ENCODE measurements around the gene CAMK4.
"Not testable (repeated sequence)": the region's sequence is repeated elsewhere in the genome, so short reads cannot be mapped to it uniquely, and the experiment has no call there.

Gene CAMK4

DNA sequence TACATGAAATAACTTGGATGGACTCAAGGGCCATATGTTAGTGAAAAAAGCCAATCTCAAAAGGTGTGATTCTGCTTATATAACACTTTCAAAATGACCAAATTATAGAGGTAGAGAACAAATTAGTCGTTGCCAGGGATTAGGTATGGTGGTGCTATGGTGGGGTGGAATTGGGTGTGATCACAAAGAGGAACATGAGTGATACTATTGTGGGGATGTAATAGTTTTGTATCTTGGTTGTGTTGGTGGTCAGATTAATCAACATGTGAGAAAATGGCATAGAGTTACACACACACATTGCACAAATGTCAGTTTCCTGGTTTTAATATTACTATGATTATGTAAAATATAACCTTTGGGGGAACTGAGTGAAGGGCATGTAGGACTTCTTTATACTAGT is 31.9 kb downstream of the CAMK4 start:
- DNase-seq (ENCODE audit: low read depth, low spot score) = no peak

DNA sequence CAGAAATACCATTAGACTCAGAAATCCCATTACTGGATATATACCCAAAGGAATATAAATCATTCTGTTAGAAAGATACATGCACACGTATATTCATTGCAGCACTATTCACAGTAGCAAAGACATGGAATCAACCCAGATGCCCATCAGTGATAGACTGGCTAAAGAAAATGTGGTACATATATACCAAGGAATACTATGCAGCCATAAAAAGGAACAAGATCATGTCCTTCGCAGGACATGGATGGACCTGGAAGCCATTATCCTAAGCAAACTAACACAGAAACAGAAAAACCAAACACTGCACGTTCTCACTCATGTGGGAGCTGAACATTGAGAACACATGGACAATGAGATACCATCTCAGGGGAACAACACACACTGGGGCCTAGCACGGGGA is 33.4 kb downstream of the CAMK4 start:
- not testable (repeated sequence) for DNase-seq (ENCODE audit: low read depth, low spot score)

DNA sequence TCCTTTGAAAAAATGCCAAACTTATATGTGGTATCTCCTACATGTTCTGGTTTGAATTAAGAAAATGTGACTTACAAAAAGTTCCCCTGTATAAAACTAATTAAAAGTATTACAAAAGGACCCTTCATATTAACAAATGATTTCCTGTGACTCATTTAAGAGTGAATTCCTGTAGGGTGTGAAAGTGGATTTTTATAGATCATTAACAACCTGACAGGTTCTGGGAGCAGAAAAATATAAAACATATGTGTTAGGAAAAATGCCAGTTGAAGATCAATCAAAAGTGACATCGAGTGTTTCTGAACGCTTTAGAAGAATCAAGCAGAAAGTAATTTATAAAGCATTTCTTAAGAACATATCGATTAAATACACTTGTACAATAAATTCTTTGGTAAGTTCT is 35.5 kb downstream of the CAMK4 start:
- no peak for DNase-seq (ENCODE audit: low read depth, low spot score)

DNA sequence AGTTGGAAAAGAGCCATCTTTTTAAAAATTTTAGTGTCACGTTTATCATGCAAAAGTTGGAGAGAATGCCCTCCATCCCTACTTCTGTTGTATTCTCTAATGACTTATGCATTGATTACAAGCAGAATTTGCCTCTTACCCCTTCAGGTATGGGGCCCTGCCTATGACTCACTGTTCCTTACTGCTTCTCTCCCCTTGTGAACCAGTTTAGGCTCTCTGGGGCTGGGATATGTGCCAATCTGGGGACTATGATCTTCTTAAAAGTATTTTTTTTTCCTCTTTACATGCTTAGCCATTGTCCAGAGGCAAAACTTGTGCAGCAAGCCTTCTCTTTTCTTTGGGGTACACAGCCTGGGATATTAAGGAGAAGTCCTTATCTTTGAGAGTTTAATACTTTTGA is 37.4 kb downstream of the CAMK4 start:
- DNase-seq (ENCODE audit: low read depth, low spot score) = no peak

DNA sequence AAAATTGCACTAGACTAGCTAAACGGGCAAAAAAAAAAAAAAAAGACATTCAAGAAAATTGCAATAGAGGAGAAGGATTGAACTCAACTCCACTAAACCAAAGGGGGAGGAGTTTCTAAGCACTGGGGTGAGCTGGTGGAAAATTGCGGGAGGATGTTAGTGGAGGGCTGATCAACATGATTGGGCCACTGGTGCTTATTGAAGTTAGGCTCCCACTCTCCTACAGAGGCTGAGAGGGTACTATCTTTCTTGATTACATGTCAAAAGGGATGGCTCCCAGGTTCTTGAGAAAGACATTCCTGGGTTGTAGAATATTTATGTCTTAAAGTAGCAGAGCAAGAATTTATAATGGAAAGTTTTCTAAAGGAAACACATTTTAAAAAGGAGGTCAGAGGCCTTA is 38.0 kb downstream of the CAMK4 start:
- peak; percentile 40 for DNase-seq (ENCODE audit: low read depth, low spot score)

DNA sequence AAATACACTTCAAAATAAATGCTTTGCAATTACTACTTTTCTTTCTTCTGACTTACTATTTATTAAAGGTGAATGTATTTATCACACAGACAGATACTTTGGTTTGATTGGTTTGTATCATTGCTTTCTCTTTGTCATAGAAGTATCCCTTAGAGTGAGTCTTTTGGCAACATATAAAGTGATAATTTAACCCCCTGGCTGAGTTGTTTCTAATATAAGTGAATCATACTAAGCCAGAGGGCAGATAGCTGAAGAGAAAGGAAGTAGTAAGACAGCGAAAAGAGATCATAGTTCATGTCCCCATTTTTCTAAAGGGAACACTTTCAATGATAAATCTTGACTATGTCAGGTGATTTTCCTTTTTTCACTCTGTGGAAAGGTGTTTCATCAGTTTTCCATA is 38.6 kb downstream of the CAMK4 start:
- DNase-seq (ENCODE audit: low read depth, low spot score) = no peak

DNA sequence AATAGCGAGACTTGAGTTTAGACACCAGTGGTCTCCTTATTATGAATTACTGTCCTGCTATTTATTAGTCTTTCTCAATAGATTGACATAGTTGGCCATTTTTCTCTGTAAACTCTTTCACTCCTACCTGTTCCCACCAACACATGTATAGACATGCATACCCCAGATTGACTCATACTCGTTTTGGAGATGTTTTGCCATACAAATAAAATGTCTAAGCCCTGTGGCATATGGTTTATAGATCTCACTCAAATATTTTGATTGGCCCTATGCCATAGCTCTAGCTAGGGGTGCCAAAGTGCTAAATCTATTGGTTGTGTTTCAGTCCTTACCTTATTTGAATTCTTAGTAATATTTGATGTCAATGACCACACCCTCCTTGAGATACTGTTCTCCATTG is 42.3 kb downstream of the CAMK4 start:
- DNase-seq (ENCODE audit: low read depth, low spot score) = no peak

DNA sequence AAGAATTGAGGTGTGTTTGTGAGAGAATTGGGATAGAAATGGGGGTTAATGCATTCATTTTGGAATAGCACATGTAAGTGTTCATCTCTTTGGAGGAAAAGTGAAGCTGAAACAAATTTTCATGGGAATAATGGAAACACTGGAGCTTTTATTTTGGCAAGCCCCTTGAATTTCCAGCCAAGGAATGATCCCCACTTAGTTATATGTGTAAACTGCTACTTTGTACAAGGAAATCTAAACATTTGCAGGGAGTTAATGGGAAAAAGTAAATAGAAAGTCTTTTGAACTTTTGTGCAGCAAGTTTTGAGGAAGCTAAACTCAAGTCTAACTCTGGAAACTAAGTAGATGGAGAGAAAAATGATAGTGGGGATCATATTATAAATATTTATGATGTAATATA is 44.1 kb downstream of the CAMK4 start:
- DNase-seq (ENCODE audit: low read depth, low spot score) = no peak

DNA sequence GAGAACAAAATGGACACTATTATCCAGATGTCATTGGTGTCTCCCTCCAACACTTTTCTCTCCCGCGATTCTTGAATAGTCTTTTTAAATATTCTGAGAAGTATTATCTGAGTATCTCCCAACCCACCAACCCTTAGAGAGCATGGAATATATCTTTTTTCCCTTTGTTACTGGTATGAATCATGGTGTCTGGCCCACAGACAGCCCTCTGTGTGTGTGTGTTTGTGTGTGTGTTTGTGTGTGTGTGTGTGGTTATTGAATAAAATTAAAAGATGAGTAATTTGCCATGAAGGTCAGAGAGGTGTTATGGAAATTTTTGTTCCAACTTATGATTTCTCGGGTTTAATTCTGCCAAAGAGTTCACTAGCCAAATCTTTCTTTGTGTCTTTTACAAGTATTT is 47.7 kb downstream of the CAMK4 start:
- DNase-seq (ENCODE audit: low read depth, low spot score) = no peak

DNA sequence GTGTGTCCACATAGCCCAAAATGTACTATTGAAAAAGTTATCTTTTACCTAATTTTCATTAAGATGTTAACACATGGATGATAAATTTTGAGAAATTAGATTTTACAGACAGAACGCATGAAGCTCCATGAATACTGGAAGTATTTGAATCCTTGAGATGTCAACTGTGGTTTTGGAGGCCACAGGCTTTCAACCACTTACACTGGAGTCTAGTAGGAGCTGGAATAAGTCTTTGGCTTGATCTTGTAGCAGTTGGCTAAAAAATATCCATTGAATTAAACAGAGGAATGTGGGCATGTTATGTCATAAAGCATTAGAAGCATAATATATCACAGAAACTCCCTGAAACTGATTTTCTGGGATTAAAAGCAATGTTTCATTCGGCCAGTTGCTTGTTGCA is 52.9 kb downstream of the CAMK4 start:
- DNase-seq (ENCODE audit: low read depth, low spot score) = no peak

DNA sequence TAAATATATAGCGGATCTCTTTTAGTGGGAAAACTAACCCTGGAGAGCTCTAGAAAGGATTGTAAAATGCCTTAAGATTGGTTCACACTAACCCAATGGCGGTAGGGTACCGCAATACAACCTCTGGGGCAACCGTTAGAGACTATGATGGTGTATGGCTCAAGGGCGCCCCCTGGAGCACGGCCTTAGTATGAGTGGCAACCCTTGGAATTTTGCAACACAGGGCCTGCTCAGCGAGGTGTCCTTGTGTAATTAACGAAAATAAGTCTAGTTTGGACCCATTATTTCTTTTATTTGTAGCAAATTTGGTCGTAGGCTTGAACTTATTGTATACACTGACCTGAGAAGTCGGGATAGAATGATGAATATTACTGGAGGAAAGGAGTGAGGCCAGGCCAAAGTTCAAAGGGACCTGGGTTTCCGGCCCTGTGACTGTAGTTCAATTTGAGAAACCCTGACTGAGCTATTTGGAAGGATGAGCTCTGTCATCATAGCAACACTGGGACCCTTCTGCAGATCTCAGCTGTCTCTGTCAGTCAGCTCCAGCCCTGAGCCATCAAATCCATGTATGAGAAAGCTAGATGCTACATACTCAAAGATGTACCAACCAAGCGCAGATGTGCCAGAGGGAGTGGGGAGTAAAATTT is 54.8 kb downstream of the CAMK4 start:
- DNase-seq (ENCODE audit: low read depth, low spot score) = peak; percentile 20

DNA sequence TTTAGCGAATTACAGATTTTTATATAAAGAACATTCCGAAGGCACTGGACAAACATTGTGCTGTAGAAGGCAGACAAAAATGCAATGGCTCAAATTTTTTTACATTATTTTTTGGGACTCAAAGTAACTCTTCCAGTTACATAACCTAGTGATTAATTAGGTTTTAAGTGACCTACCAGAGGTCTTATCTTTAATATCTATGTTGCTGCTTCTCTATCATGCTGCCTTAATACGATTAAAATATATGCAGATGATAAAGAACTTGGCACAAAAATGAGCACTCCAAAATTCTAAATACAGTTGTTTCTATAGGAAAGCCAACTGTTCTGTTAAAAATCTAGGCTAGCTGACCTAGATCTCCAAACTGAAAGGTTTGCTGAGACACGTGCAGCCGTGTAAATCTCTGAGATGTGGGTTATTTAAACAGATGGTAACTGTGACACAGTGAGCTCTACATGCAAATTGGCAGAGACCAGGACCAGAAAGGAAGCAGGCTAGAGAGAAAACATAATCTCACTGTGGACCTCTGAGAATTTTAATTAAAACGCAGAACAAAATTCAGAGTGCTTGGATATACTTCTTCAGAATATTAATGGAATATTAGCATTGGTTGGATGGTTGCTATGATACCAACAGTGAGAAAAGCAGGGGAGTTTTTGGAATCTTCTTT is 56.2 kb downstream of the CAMK4 start:
- no peak for DNase-seq (ENCODE audit: low read depth, low spot score)

DNA sequence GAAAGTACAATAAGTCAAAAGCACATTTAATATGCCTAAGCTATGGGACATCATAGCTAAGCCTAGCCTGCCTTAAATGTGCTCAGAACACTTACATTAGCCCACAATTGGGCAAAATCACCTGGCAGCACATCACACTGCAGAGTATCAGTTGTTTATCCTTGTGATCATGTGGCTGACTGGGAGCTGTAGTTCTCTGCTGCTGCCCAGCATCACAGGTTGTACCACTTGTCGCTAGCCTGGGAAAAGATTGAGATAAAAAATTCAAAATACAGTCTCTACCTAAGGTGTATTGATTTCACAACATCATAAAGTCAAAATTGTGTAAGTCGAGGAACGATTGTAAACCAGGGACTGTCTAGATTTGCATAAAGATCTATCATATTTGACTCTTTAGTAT is 58.6 kb downstream of the CAMK4 start:
- no peak for DNase-seq (ENCODE audit: low read depth, low spot score)

DNA sequence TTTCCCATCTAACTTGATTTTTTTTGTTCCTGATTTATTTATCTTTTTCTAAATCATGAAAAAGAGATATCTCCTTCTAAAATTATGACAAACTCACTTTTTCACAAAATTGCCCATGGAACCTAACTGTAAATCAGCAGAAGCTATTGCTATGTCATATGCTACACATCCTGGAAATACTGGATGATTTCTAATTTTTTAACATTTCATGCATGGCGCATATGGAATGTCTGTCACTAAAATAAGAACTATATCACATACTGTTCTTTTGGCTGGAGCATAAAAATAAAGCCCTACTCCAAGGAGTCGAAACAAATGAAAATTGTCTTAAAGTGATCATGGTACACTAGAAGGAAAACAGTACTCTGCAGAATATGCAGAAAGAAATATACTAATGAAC is 60.6 kb downstream of the CAMK4 start:
- DNase-seq (ENCODE audit: low read depth, low spot score) = no peak

DNA sequence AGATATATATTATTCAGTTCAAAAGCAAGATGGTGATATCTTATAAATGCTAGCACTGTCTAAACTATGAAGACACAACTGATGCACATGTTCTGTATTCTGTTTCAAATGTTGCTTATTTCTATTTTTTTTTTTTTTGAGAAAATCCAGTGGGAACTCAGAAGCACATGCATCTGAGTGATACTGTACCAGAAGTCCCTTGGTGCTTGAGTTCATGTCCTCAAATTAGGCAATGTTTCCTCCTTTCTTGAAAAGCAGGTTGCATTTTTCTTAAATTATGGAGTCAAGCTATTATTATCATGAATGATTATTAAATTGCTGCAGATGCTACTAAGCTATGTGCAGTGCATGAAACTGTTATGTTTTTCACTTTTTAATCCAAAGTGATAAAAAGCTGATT is 70.4 kb downstream of the CAMK4 start:
- DNase-seq (ENCODE audit: low read depth, low spot score) = no peak

DNA sequence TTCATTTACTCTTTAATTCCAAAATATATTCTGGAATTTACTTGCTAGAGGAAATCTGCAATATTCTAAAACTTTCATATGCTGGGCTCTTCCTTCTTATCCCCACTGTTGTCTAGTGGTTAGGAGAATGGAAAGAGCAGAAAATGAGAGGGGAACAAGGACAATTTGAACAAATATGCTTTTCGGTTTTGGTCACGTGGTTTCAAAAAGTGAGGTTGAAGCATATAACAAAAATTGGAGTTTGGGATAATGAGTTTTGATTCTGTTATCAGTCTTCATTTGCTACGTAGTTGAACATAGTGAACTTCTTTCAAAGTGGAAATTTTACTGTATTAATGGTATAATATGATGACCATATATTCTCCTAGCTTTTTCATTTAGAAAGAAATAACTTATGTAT is 71.5 kb downstream of the CAMK4 start:
- no peak for DNase-seq (ENCODE audit: low read depth, low spot score)

DNA sequence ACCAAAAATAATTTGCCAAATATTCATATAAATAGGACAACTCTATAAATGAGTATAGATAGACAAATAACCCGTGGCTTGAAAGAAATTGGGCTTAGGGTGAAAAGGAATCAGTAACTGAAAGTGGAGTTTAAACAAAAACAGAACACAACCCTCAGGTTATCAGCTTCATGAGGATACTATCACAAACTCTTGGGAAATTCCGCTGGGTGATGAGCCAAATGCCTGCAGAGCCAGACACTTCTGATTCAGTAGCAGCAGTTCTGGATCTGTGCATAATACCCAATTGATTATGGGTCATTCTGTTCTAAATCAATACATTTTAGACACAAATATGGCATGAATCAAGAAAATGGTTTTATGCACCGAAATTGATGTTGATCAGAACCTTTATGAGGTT is 72.4 kb downstream of the CAMK4 start:
- no peak for DNase-seq (ENCODE audit: low read depth, low spot score)

DNA sequence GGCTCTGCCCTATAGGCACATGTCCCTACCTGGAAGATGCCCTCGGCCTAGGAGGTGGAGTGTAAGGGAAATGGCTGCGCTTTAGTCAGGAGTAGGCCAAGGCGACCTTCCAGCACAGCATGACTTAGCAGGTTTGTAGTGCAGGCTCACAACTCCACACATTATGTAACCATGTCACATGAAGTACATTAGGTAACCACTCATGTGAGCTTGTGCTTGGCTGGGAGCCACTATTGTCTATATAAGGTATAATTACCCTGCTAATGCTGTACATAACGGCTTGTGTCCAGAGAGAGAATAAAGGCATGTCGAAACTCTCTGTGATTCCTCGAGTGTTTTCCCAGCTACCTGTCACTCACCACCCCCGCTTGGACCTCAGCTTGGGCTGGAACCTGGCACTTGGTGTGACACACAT is 74.9 kb downstream of the CAMK4 start:
- DNase-seq (ENCODE audit: low read depth, low spot score) = no peak

DNA sequence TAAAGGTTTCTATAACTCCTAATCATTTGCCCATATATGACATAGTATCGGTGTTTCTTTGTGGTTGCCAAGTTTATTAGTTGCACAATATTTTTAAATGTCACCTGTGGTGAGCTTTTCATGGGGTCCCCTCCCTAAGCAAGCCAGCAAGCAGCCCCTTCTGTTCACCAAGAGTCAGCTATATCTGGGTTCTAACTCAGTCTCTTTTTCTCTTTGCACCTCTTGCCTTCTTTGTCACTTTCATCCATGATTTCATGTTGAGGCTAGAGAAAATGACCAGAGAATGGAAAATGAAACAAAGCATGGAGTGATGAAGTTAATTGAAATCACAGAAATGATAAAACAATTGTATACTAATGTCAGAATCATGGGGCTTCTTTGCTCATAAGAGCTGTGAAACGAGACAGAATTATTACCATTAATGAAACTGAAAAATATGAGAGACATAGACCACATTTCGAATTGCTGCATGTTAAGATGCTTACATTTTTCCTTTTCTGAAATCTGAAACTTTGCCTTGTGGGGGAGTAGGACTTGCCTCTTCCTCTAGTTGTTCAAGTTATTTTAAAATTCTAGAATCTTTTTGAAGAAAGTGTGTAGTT is 75.7 kb downstream of the CAMK4 start:
- DNase-seq (ENCODE audit: low read depth, low spot score) = no peak

DNA sequence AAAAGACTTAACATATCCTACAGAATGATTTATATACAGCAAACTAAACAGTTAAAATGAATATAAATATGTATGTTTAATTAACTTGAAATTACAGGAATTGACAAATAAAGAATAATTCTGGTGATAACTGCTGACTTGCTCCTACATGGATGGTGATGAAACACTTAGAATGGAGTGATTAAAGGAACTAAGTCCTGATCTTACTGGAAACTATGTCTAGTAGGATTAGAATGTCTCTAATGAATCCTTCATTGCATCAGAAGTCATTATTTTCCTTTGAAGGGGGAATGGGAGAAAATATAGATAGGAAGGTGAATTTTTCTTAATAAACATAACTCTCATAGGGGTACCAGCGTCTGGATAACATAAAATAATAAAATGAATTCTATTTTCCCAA is 77.1 kb downstream of the CAMK4 start:
- no peak for DNase-seq (ENCODE audit: low read depth, low spot score)

DNA sequence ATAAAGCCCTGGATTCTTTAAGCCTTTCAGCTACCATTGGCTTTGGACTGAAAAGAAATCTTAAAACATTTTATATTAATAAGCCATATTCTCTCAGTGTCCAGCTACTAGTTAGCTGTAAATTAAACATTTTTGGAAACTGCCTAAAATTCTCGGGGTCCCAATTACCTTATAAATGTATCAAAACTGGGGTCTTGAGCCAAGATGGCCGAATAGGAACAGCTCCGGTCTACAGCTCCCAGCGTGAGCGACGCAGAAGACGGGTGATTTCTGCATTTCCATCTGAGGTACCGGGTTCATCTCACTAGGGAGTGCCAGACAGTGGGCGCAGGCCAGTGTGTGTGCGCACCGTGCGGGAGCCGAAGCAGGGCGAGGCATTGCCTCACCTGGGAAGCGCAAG is 77.9 kb downstream of the CAMK4 start:
- DNase-seq (ENCODE audit: low read depth, low spot score) = not testable (repeated sequence)

DNA sequence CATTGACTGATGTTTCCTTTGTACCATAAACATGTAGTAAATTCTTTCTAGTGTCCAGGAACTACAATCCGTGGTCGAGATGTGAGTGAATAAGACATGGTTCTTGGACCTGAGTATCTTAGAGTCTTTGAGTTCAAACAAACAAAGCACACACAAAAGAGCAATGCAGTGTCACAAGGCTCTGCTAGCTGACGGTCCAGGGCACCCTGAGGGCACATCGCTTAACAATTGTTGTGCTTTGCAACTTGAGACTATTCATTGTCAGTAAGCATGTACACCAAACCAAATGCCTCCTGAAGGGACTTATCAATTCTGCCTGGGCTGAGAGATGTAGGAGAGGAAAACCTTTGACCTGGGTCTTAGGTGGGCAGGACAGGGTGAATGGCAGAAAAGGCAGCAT is 84.8 kb downstream of the CAMK4 start:
- peak; percentile 17 for DNase-seq (ENCODE audit: low read depth, low spot score)

DNA sequence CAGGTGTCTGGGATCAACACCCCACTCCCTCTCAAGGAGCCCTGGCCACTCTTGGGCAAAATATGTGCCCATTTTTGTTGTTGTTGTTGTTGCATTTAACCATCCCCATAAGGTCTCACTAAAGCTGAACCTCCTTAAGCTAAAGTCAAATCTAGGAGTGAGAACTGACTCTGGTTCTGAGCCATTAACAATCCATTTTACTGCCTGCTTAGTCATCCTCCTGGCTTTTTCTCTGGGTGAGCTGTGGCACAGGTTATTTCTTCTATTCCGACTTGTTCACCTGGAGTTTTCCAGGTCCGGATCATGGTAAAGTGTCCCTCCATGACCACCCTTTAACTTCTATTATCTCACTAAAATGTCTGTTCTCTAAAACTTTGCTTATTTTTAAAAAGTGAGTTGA is 85.2 kb downstream of the CAMK4 start:
- no peak for DNase-seq (ENCODE audit: low read depth, low spot score)
